DOHH2 (cell line): ENCODE results near the gene FABP3.

Experiments
- EZH2phosphoT487 ChIP-seq: fragments of 200-600 bp; sonication (generic); IDR thresholded peaks from 2 replicates; pipeline ENCODE4 v1.6.1; 2017; ENCODE audit warnings: borderline replicate concordance, mild to moderate bottlenecking, antibody characterized with exemption, low read length, moderate library complexity, mixed read lengths
- TF ChIP-seq, protein P1 (sequence below): fragments of 200-600 bp; sonication (generic); IDR thresholded peaks from one replicate; pipeline ENCODE4 v1.5.1; 2014; ENCODE audit warnings: antibody characterized with exemption, mild to moderate bottlenecking, low read depth, low read length; ENCODE audit not compliant: poor library complexity, severe bottlenecking

DNA sequence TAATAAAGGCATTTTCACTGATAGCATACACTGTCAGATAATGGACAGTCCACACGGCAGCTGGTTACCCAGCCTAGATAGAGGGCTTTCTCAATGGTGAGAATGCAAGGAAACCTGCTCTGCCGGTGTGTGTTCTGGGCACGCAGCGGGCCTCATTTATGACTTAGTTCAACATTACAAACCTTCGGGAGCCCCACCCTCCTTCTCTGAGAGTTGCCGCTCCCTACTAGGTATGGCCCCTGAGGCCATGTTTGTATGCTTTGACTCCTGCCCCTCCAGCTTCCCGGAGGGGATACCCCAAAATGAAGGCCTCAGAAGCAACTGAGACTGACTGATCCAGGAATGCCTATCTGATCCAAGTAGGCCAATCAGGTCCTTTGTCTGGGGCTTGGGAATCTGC, 17.2 kb upstream of the FABP3 start:
- TF ChIP-seq, protein P1, sequence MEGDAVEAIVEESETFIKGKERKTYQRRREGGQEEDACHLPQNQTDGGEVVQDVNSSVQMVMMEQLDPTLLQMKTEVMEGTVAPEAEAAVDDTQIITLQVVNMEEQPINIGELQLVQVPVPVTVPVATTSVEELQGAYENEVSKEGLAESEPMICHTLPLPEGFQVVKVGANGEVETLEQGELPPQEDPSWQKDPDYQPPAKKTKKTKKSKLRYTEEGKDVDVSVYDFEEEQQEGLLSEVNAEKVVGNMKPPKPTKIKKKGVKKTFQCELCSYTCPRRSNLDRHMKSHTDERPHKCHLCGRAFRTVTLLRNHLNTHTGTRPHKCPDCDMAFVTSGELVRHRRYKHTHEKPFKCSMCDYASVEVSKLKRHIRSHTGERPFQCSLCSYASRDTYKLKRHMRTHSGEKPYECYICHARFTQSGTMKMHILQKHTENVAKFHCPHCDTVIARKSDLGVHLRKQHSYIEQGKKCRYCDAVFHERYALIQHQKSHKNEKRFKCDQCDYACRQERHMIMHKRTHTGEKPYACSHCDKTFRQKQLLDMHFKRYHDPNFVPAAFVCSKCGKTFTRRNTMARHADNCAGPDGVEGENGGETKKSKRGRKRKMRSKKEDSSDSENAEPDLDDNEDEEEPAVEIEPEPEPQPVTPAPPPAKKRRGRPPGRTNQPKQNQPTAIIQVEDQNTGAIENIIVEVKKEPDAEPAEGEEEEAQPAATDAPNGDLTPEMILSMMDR: no peak
- TF ChIP-seq EZH2phosphoT487: no peak
